ENCODE measurements around the gene PDZD2.
"Not testable (repeated sequence)": the region's sequence is repeated elsewhere in the genome, so short reads cannot be mapped to it uniquely, and the experiment has no call there.

Gene PDZD2

GRCh38 chr5:32058997-32059396 lies 420.1 kb downstream of the PDZD2 start:
- no peak for DNase-seq

- no peak for DNase-seq
Observed at GRCh38 chr5:32059761-32060530, 421.0 kb downstream of the PDZD2 start.

GRCh38 chr5:32061236-32061635 lies 422.3 kb downstream of the PDZD2 start:
- no peak for DNase-seq

- DNase-seq: no peak
Observed at GRCh38 chr5:32066448-32066847, 427.5 kb downstream of the PDZD2 start.

GRCh38 chr5:32067774-32068470 lies 429.0 kb downstream of the PDZD2 start:
- no peak for DNase-seq

GRCh38 chr5:32068561-32068960 lies 429.6 kb downstream of the PDZD2 start:
- no peak for DNase-seq

GRCh38 chr5:32069396-32069795 lies 430.5 kb downstream of the PDZD2 start:
- DNase-seq: no peak

- DNase-seq: no peak
Observed at GRCh38 chr5:32071351-32071944, 432.5 kb downstream of the PDZD2 start.

GRCh38 chr5:32072054-32072453 lies 433.1 kb downstream of the PDZD2 start:
- DNase-seq: no peak

- DNase-seq: no peak
Observed at GRCh38 chr5:32074401-32074800, 435.5 kb downstream of the PDZD2 start.

- DNase-seq: no peak
Observed at GRCh38 chr5:32076699-32077695, 438.1 kb downstream of the PDZD2 start.

- DNase-seq: not testable (repeated sequence)
Observed at GRCh38 chr5:32078855-32079254, 439.9 kb downstream of the PDZD2 start.

- not testable (repeated sequence) for DNase-seq
Observed at GRCh38 chr5:32080565-32080964, 441.6 kb downstream of the PDZD2 start.

GRCh38 chr5:32082701-32083100 lies 443.8 kb downstream of the PDZD2 start:
- no peak for DNase-seq

GRCh38 chr5:32083981-32084430 lies 445.1 kb downstream of the PDZD2 start:
- no peak for DNase-seq

GRCh38 chr5:32087086-32088082 lies 448.5 kb downstream of the PDZD2 start:
- DNase-seq: no peak

GRCh38 chr5:32088214-32088613 lies 449.3 kb downstream of the PDZD2 start:
- DNase-seq: no peak

GRCh38 chr5:32089146-32090000 lies 450.4 kb downstream of the PDZD2 start:
- no peak for DNase-seq

- DNase-seq: no peak
Observed at GRCh38 chr5:32090026-32090754, 451.3 kb downstream of the PDZD2 start.

- no peak for DNase-seq
Observed at GRCh38 chr5:32090755-32091128, 451.8 kb downstream of the PDZD2 start.

All from stimulated activated CD4-positive, alpha-beta T cell treated with anti-CD3 and anti-CD28 coated beads, Interleukin-1b, Interleukin-23, amount 100 ng/mL, for 48 hours (primary cell).